GM12878 (cell line): ENCODE data around the gene PRMT7. TPM values are rescaled to one million over a fixed set of nuclear protein-coding genes. Genes with fewer than 3 reads are reported as not detected.

ENCODE experiments used
- ATAC-seq: fragments of 200-7000 bp; cut with Tn5 transposase; 3 replicates; pipeline ENCODE4 v1.9.1; 2020; ENCODE audit warnings: mild to moderate bottlenecking, moderate library complexity
- BruUV-seq: library from RNA; stranded (reverse); fragments of 400-500 nt; replicated peaks from 2 replicates; lab custom pipeline; 2021; lab: Mats Ljungman, UMichigan
- CTCF ChIA-PET: fragments of 300-600 bp; sonication (Branson Sonifier 250); formaldehyde crosslinking; extraction: SDS; loops from one replicate; lab custom pipeline; 2021; ENCODE audit warnings: inconsistent platforms; lab: Yijun Ruan, JAX
- POLR2A ChIA-PET: fragments of 350-600 bp; formaldehyde crosslinking; extraction: SDS; loops from one replicate; lab custom pipeline; 2021; ENCODE audit warnings: inconsistent platforms; lab: Charles Lee
- RAD21 ChIA-PET: fragments of 300-600 bp; sonication (Branson Sonifier 250); formaldehyde crosslinking; loops from one replicate; lab custom pipeline; 2023; ENCODE audit warnings: antibody characterized with exemption; ENCODE audit not compliant: unreplicated experiment; lab: Charles Lee
- SMC1A ChIA-PET: fragments of 300-600 bp; sonication (Branson Sonifier 250); formaldehyde crosslinking; loops from one replicate; lab custom pipeline; 2023; ENCODE audit not compliant: unreplicated experiment, uncharacterized antibody; lab: Charles Lee
- DNase-seq: peaks from one replicate; pipeline ENCODE4 v3.0.0-alpha.2; 2011; ENCODE audit warnings: low read depth, low spot score
- FAIRE-seq: peaks from 3 replicates; lab custom pipeline; 2011; peaks lifted over from hg19 to GRCh38; lab: Jason Lieb, UNC
- H2AFZ ChIP-seq: 2 replicates; pipeline ENCODE4 v1.6.0; 2011; ENCODE audit warnings: low read depth, low read length, control low read depth; ENCODE audit not compliant: control insufficient read depth
- H3K27ac ChIP-seq: 2 replicates; pipeline ENCODE4 v1.5.1; 2011; ENCODE audit warnings: control low read depth; ENCODE audit not compliant: control insufficient read depth, insufficient read depth
- H3K27me3 ChIP-seq, 2 experiments: replicated peaks in 1 of 2; 2 replicates each; pipeline versions ENCODE4 v1.6.0 to v1.6.1; 2011; ENCODE audit warnings: low read length in 1 of 2; ENCODE audit not compliant: control insufficient read depth in 2 of 2, insufficient read depth in 2 of 2
- H3K36me3 ChIP-seq, 2 experiments: 2 replicates each; pipeline ENCODE4 v1.5.1; 2011; ENCODE audit warnings: low read length in 1 of 2; ENCODE audit not compliant: control insufficient read depth in 2 of 2, insufficient read depth in 2 of 2
- H3K4me1 ChIP-seq: 2 replicates; pipeline ENCODE4 v1.6.1; 2011; ENCODE audit warnings: mild to moderate bottlenecking, low read length, moderate library complexity, mixed read lengths; ENCODE audit not compliant: control insufficient read depth, insufficient read depth
- H3K4me2 ChIP-seq: 2 replicates; pipeline ENCODE4 v1.6.0; 2011; ENCODE audit warnings: control low read depth; ENCODE audit not compliant: control insufficient read depth, insufficient read depth
- H3K4me3 ChIP-seq: fragments of 200-600 bp; sonication (generic); 2 replicates; pipeline ENCODE4 v1.5.1; 2016
- H3K79me2 ChIP-seq: 2 replicates; pipeline ENCODE4 v1.6.0; 2011; ENCODE audit warnings: low read length; ENCODE audit not compliant: control insufficient read depth, insufficient read depth
- H3K9ac ChIP-seq: 2 replicates; pipeline ENCODE4 v1.8.0; 2011; ENCODE audit warnings: low read length, control low read depth, mixed read lengths; ENCODE audit not compliant: control insufficient read depth, insufficient read depth
- H3K9me3 ChIP-seq: replicated peaks from 3 replicates; pipeline ENCODE4 v1.5.1; 2011; ENCODE audit warnings: mild to moderate bottlenecking, low read length; ENCODE audit not compliant: control insufficient read depth, insufficient read depth
- H4K20me1 ChIP-seq: 2 replicates; pipeline ENCODE4 v1.6.0; 2011; ENCODE audit not compliant: control insufficient read depth, insufficient read depth
- NFYB ChIP-seq: IDR thresholded peaks from 2 replicates; pipeline ENCODE4 v1.6.1; 2011; ENCODE audit warnings: low read depth, mild to moderate bottlenecking, low read length, improper control_type of control experiment, moderate library complexity; ENCODE audit not compliant: insufficient read depth
- POLR2A ChIP-seq: IDR thresholded peaks from 2 replicates; pipeline ENCODE4 v1.6.1; 2011; ENCODE audit warnings: low read depth, mild to moderate bottlenecking, low read length
- TAF1 ChIP-seq: IDR thresholded peaks from 2 replicates; pipeline ENCODE4 v1.6.1; 2011; ENCODE audit warnings: mild to moderate bottlenecking, low read depth, low read length, borderline replicate concordance
- YY1 ChIP-seq: IDR thresholded peaks from 2 replicates; pipeline ENCODE4 v1.6.1; 2011; ENCODE audit warnings: low read depth, mild to moderate bottlenecking, low read length
- WGBS: methylation state at CpG from one replicate; pipeline ENCODE4 v1.1.6; 2016; ENCODE audit warnings: low lambda C conversion rate; ENCODE audit not compliant: insufficient replicate concordance, insufficient coverage; ENCODE audit errors: missing lambda C conversion rate; 5-methylcytosine and 5-hydroxymethylcytosine counted together
- in situ Hi-C: fragments of 300-500 bp; cut with MboI; formaldehyde crosslinking; loops from 9 replicates; pipeline ENCODE4 v1.14.3; 2018; ENCODE audit warnings: mixed read lengths
- intact Hi-C: fragments of 100-400 bp; cut with micrococcal nuclease; formaldehyde crosslinking; loops from one replicate; pipeline ENCODE4 v1.14.2; 2022; ENCODE audit not compliant: unreplicated experiment
- polyA plus RNA-seq, 11 experiments: library from polyadenylated mRNA; depleted of rRNA in 4 of 11; unstranded in 6 of 11; stranded (reverse) in 5 of 11; fragments of >200 nt; fragmentation: Nextera tagmentation in 4 of 11; fragmentation: Illumina TruSeq in 1 of 11; extraction: Ambion mirVana in 4 of 11; extraction: Trizol in 1 of 11; gene quantifications; 1 replicate in 1 of 11; 2 replicates in 10 of 11; pipeline versions ENCODE4 v1.2.1 to v1.2.3, GENCODE V29; 2011 to 2016; ENCODE audit warnings: inconsistent platforms in 2 of 11, missing spikeins in 2 of 11, low read depth in 1 of 11
- total RNA-seq, 4 experiments: library from RNA; depleted of rRNA in 3 of 4; stranded (reverse); fragments of >200 nt in 3 of 4; fragmentation: Illumina TruSeq in 1 of 4; extraction: Trizol in 1 of 4; gene quantifications; 2 replicates each; pipeline versions ENCODE4 v1.2.1 to v1.2.3, GENCODE V29; 2013 to 2021
- TF ChIP-seq, protein P1 (sequence below): fragments of 450-650 bp; formaldehyde crosslinking; IDR thresholded peaks from 2 replicates; pipeline ENCODE4 v1.4.0; 2020; ENCODE audit warnings: mild to moderate bottlenecking, moderate library complexity

The PRMT7 gene
- total and polyA plus RNA-seq, 10 of the 15 experiments (the other 5 are each of a cell fraction or from before 2014, with no cell fraction given) = 5.1 to 56.1 (median 42.0) TPM

DNA sequence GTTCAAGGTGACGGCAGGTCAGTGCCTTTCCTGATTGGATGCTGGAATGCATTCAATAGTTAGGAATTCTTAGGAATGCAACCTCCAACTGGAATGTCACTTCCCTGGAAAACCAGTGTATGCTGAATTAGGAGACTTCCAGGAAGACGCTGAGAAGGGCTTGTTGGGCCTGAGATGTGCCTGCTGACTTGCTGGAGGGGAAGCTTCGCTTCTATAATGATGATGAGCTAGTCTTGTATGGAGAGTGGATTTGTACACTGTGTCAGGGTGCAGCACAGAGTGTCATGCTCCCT, 91.9 kb downstream of the PRMT7 start:
- H2AFZ ChIP-seq = no peak overlapping the region
- H3K36me3 ChIP-seq = no peaks in the 10 kb centered on the region
- intact Hi-C loops = no loop called here
- no peaks in the 10 kb centered on the region for H4K20me1 ChIP-seq
- POLR2A ChIA-PET = no interaction called here
- H3K9me3 ChIP-seq = no peaks in the 10 kb centered on the region
- no peak for FAIRE-seq
- CTCF ChIA-PET = interaction anchor here (0.7 to 1.1 kb wide), 3 partner anchors 16 to 118 kb away, joined by 3 read pairs; no protein-coding TSS in a partner anchor
- no peak overlapping the region for H3K27ac ChIP-seq
- ATAC-seq = no peak; the same call in 2 of the 3 replicates
- no peak overlapping the region for H3K4me2 ChIP-seq
- no peak overlapping the region for H3K9ac ChIP-seq
- SMC1A ChIA-PET = interaction anchor here (0.7 kb wide), 1 partner anchor 823 kb away, joined by 3 read pairs; no protein-coding TSS in a partner anchor
- no TSS peak for BruUV-seq
- TF ChIP-seq NFYB = 0 out of 2 replicates have a peak, but pooled peaks have one; percentile 9
- no peak for TF ChIP-seq YY1
- in situ Hi-C loops = no loop called here
- H3K4me1 ChIP-seq = no peaks in the 10 kb centered on the region
- DNase-seq = no peak
- 59% methylated on average over 3 of the region's 3 CpGs for WGBS
- RAD21 ChIA-PET = no interaction called here
- H3K4me3 ChIP-seq = no peak overlapping the region
- H3K27me3 ChIP-seq = no peaks in the 10 kb centered on the region
- no peaks in the 10 kb centered on the region for H3K79me2 ChIP-seq

DNA sequence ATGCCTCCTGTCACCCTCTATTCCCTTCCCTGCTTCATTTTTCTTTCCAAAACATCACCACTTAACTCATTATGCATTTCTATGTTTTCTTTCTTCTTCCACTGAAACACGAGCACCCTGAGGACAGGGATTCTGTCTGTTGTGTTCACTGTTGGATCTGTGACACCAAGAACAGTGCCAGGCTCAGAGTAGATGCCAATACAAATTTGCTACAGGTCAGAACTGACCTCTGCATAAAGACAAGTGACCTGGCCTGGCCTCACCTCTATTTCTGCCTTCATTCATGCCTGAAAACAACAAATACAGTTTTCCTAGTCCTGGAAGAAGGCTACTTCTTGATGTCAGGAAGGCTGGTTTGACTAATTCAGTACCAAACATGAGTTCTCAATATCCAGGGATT, 92.4 kb downstream of the PRMT7 start:
- Histone ChIP-seq H3K4me2 (no peak overlapping the region), H3K4me1 (no peaks in the 10 kb centered on the region), H3K4me3 (no peak overlapping the region), H3K27me3 (no peaks in the 10 kb centered on the region), H3K9ac (no peak overlapping the region), H3K36me3 (no peaks in the 10 kb centered on the region), H3K27ac (no peak overlapping the region), H4K20me1 (no peaks in the 10 kb centered on the region), H3K79me2 (no peaks in the 10 kb centered on the region), H2AFZ (no peak overlapping the region), H3K9me3 (no peaks in the 10 kb centered on the region)
- ChIA-PET POLR2A (no interaction called here), SMC1A (interaction anchor here (0.7 kb wide), 1 partner anchor 824 kb away, joined by 3 read pairs; no protein-coding TSS in a partner anchor), RAD21 (no interaction called here), CTCF (interaction anchor here (0.7 to 1.2 kb wide), 4 partner anchors 9 to 118 kb away, joined by 3 read pairs; no protein-coding TSS in a partner anchor)
- DNase-seq (no peak), ATAC-seq (no peak), FAIRE-seq (no peak)
- in situ Hi-C loops = no loop called here
- TF ChIP-seq TAF1 = no peak
- TF ChIP-seq POLR2A = no peak
- TF ChIP-seq, protein P1, sequence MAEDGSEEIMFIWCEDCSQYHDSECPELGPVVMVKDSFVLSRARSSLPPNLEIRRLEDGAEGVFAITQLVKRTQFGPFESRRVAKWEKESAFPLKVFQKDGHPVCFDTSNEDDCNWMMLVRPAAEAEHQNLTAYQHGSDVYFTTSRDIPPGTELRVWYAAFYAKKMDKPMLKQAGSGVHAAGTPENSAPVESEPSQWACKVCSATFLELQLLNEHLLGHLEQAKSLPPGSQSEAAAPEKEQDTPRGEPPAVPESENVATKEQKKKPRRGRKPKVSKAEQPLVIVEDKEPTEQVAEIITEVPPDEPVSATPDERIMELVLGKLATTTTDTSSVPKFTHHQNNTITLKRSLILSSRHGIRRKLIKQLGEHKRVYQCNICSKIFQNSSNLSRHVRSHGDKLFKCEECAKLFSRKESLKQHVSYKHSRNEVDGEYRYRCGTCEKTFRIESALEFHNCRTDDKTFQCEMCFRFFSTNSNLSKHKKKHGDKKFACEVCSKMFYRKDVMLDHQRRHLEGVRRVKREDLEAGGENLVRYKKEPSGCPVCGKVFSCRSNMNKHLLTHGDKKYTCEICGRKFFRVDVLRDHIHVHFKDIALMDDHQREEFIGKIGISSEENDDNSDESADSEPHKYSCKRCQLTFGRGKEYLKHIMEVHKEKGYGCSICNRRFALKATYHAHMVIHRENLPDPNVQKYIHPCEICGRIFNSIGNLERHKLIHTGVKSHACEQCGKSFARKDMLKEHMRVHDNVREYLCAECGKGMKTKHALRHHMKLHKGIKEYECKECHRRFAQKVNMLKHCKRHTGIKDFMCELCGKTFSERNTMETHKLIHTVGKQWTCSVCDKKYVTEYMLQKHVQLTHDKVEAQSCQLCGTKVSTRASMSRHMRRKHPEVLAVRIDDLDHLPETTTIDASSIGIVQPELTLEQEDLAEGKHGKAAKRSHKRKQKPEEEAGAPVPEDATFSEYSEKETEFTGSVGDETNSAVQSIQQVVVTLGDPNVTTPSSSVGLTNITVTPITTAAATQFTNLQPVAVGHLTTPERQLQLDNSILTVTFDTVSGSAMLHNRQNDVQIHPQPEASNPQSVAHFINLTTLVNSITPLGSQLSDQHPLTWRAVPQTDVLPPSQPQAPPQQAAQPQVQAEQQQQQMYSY = no peak
- no TSS peak for BruUV-seq
- 0% methylated on average over 1 of the region's 1 CpG for WGBS
- intact Hi-C loops = no loop called here
